ENCODE measurements around the gene SLC35F3. TPM values are rescaled to one million over a fixed set of nuclear protein-coding genes. Genes with fewer than 3 reads are reported as not detected.
A peak's percentile ranks its signal among the peaks of the same experiment; 100 is the strongest.

SLC35F3 gene
- polyA plus RNA-seq, 1 of the 3 experiments (the other 2 are of a cell fraction): 0.87 TPM

- no peaks in the 10 kb centered on the region for H3K9me3 ChIP-seq
- no peak overlapping the region for H3K4me3 ChIP-seq (ENCODE audit: low read depth in 2 of 2, low read length in 1 of 2)
- H3K36me3 ChIP-seq (replicated peaks in 1 of 2; ENCODE audit: control insufficient read depth in 1 of 2, insufficient read depth in 2 of 2, low read length in 1 of 2): no peaks in the 10 kb centered on the region
- POLR2A ChIA-PET: no interaction called here
- H3K4me2 ChIP-seq: no peak overlapping the region
- no peaks in the 10 kb centered on the region for H3K9me2 ChIP-seq
- no peaks in the 10 kb centered on the region for H3F3A ChIP-seq (replicated peaks; ENCODE audit: insufficient read depth)
- 38% methylated on average over 7 of the region's 7 CpGs for WGBS (ENCODE audit: low lambda C conversion rate)
- TF ChIP-seq CHD2 (IDR thresholded peaks at IDR 0.05; ENCODE audit: low read length, partially characterized antibody) (no peak), ELF1 (IDR thresholded peaks at IDR 0.05) (no peak), CTCF (IDR thresholded peaks at IDR 0.05) (no peak), RXRA (IDR thresholded peaks at IDR 0.05; ENCODE audit: borderline replicate concordance, low read depth) (no peak)
- DNase-seq: peak; percentile 36
- H2AFZ ChIP-seq (ENCODE audit: low read depth): no peak overlapping the region
- no peaks in the 10 kb centered on the region for H4K20me1 ChIP-seq (ENCODE audit: insufficient read depth)
- H3K27ac ChIP-seq (ENCODE audit: low read depth in 2 of 2, low read length in 1 of 2): no peak overlapping the region
- no peaks in the 10 kb centered on the region for H3K79me2 ChIP-seq (ENCODE audit: insufficient read depth)
- CTCF ChIA-PET: interaction anchor here (1.2 to 1.5 kb wide), 3 partner anchors 69 to 182 kb away, joined by 3 read pairs; no protein-coding TSS in a partner anchor
- H3K4me1 ChIP-seq (ENCODE audit: control insufficient read depth in 1 of 2, insufficient read depth in 2 of 2, low read depth in 1 of 2, low read length in 1 of 2): peaks cover 0 to 4% of the 10 kb centered on the region in 2 experiments; a peak in 1 of 4 replicates
- H3K9ac ChIP-seq: no peak overlapping the region
- H3K27me3 ChIP-seq (ENCODE audit: insufficient read depth): no peaks in the 10 kb centered on the region
These were observed 68.6 kb downstream of the SLC35F3 start for GRCh38 chr1:233972951-233973635.

GRCh38 chr1:233975486-233975885, 71.0 kb downstream of the SLC35F3 start:
- Histone ChIP-seq H3K9me3 (no peaks in the 10 kb centered on the region), H3F3A (replicated peaks; ENCODE audit: insufficient read depth) (no peaks in the 10 kb centered on the region), H3K36me3 (replicated peaks in 1 of 2; ENCODE audit: control insufficient read depth in 1 of 2, insufficient read depth in 2 of 2, low read length in 1 of 2) (no peaks in the 10 kb centered on the region), H3K4me3 (ENCODE audit: low read depth in 2 of 2, low read length in 1 of 2) (no peak overlapping the region), H3K9ac (no peak overlapping the region), H3K27me3 (ENCODE audit: insufficient read depth) (no peaks in the 10 kb centered on the region), H3K27ac (ENCODE audit: low read depth in 2 of 2, low read length in 1 of 2) (no peak overlapping the region), H2AFZ (ENCODE audit: low read depth) (no peak overlapping the region), H4K20me1 (ENCODE audit: insufficient read depth) (no peaks in the 10 kb centered on the region), H3K4me2 (no peak overlapping the region), H3K9me2 (no peaks in the 10 kb centered on the region), H3K4me1 (ENCODE audit: control insufficient read depth in 1 of 2, insufficient read depth in 2 of 2, low read depth in 1 of 2, low read length in 1 of 2) (peaks cover 0 to 4% of the 10 kb centered on the region in 2 experiments; a peak in 1 of 4 replicates), H3K79me2 (ENCODE audit: insufficient read depth) (no peaks in the 10 kb centered on the region)
- POLR2A ChIA-PET: no interaction called here
- no peak for DNase-seq
- 65% methylated on average over 11 of the region's 11 CpGs for WGBS (ENCODE audit: low lambda C conversion rate)
- TF ChIP-seq FOSL2 (IDR thresholded peaks at IDR 0.05; ENCODE audit: borderline replicate concordance, low read depth) (no peak), NFIC (IDR thresholded peaks at IDR 0.05; ENCODE audit: borderline replicate concordance) (no peak), JUND (IDR thresholded peaks at IDR 0.05) (no peak), ZBTB33 (IDR thresholded peaks at IDR 0.05; ENCODE audit: borderline replicate concordance, low read depth) (no peak)
- CTCF ChIA-PET: no interaction called here

Measured in SK-N-SH (cell line).